Colonic mucosa (tissue), 4 donors: ENCODE results near the gene TCERG1. TPM values are rescaled to one million over a fixed set of nuclear protein-coding genes. Genes with fewer than 3 reads are reported as not detected.

Source experiments
- DNase-seq: peaks from one replicate; pipeline ENCODE4 v3.0.0-alpha.2; 2020
- H3K27ac ChIP-seq: fragments of 200-600 bp; one replicate; pipeline ENCODE4 v1.8.0; 2021
- H3K27me3 ChIP-seq: fragments of 200-600 bp; one replicate; pipeline ENCODE4 v1.8.0; 2021
- H3K36me3 ChIP-seq: fragments of 200-600 bp; one replicate; pipeline ENCODE4 v1.8.0; 2021
- H3K4me1 ChIP-seq: fragments of 200-600 bp; one replicate; pipeline ENCODE4 v1.8.0; 2021; ENCODE audit warnings: mild to moderate bottlenecking
- H3K4me3 ChIP-seq: fragments of 200-600 bp; one replicate; pipeline ENCODE4 v1.8.0; 2021
- H3K9ac ChIP-seq, 2 donors: one replicate each; pipeline ENCODE4 v1.7.0; 2013; ENCODE audit warnings: control low read depth in 2 of 2, low read depth in 2 of 2, low read length in 2 of 2
- H3K9me3 ChIP-seq: fragments of 200-600 bp; one replicate; pipeline ENCODE4 v1.8.0; 2021
- intact Hi-C: fragments of 100-400 bp; cut with DNase I; formaldehyde crosslinking; loops from one replicate; pipeline ENCODE4 v1.14.1; 2022
- total RNA-seq, 2 donors: library from RNA; stranded (reverse); fragmentation: NEBNext Ultra II Directional in 1 of 2; extraction: Animal tissue kit (Norgen Biotek cat#: 25700) in 1 of 2; gene quantifications; one replicate each; pipeline ENCODE4 v1.2.1, GENCODE V29; 2021
- TF ChIP-seq, protein P1 (sequence below): fragments of 200-600 bp; IDR thresholded peaks from one replicate; pipeline ENCODE4 v1.8.0; 2022; ENCODE audit warnings: antibody characterized with exemption, mild to moderate bottlenecking
- donor health status: healthy.
- donor health status: DM: no; HTN: no; CAD: no.
- donor health status: DM: no; HTN: no; CAD: no.

Gene TCERG1
- total RNA-seq, 2 donors from 2014 or later: 54.0 to 61.7 TPM

DNA sequence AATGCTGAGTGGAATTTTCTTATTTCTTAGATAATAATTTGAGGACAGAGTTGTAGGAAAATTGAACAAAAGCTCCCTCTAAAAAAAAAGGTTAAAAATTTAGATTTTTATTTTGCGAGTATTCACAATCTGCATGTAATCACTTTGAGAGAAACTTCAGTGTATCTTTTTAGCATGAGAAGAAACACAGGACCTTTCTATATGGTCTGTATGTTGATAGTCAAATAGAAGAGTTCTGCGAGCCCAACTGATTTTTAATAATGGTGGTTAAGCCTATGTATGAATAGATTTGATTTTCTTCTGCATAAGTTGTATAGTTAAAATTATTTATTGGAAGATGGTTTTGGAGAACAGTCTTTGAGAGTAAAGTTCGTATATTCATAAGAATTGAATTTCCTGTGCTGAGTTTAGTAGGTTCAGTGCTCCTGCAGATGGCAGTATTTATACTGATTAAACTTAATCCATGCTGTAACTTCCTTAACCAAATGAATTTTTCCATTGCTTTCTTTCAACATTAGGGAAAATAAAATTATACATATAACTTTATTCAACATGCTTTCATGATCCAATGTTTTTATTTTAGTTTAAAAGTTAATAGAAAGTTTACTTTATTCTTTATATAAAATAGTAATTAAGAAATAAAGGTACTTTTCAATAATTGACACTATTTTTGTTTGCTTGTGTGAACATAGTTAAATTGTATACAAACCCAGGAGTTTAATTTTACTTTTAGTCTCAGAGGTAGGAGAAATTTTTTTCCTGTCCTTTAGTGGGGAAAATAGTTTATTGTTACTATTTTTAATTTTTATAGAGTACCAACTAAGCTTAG is 19.6 kb downstream of the TCERG1 start:
- Histone ChIP-seq H3K27me3 (no peaks in the 10 kb centered on the region), H3K36me3 (peaks cover 9% of the 10 kb centered on the region), H3K27ac (no peak overlapping the region), H3K4me1 (peaks cover 7% of the 10 kb centered on the region), H3K9me3 (no peaks in the 10 kb centered on the region), H3K4me3 (no peak overlapping the region), H3K9ac (no peak overlapping the region)
- no peak for DNase-seq
- intact Hi-C loops: no loop called here
- TF ChIP-seq, protein P1, sequence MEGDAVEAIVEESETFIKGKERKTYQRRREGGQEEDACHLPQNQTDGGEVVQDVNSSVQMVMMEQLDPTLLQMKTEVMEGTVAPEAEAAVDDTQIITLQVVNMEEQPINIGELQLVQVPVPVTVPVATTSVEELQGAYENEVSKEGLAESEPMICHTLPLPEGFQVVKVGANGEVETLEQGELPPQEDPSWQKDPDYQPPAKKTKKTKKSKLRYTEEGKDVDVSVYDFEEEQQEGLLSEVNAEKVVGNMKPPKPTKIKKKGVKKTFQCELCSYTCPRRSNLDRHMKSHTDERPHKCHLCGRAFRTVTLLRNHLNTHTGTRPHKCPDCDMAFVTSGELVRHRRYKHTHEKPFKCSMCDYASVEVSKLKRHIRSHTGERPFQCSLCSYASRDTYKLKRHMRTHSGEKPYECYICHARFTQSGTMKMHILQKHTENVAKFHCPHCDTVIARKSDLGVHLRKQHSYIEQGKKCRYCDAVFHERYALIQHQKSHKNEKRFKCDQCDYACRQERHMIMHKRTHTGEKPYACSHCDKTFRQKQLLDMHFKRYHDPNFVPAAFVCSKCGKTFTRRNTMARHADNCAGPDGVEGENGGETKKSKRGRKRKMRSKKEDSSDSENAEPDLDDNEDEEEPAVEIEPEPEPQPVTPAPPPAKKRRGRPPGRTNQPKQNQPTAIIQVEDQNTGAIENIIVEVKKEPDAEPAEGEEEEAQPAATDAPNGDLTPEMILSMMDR: peak; percentile 28

DNA sequence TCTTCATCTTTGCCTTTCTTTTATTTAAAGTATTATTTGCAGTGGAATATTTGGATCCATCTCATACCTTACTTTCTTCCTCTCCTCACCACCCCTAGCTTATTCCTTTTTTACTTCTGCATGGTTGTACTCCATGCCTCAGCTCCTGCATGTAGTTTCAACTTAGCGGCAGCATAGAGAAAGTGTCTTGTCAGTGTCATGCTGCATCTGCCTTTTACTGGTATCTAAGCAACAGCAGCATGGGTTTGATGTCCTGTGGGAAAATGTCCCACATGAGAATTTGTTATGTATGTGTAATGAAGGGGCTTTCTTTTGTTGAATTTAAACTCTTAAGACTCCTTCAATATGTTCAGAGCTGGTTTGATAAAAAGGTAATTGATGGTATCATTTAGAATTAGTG is 20.6 kb downstream of the TCERG1 start:
- TF ChIP-seq, protein P1: no peak
- DNase-seq: no peak
- H3K4me3 ChIP-seq: no peak overlapping the region
- H3K9me3 ChIP-seq: no peaks in the 10 kb centered on the region
- no peak overlapping the region for H3K9ac ChIP-seq
- no peak overlapping the region for H3K27ac ChIP-seq
- peaks cover 5% of the 10 kb centered on the region for H3K4me1 ChIP-seq
- no peaks in the 10 kb centered on the region for H3K27me3 ChIP-seq
- intact Hi-C loops: no loop called here
- peaks cover 9% of the 10 kb centered on the region for H3K36me3 ChIP-seq

DNA sequence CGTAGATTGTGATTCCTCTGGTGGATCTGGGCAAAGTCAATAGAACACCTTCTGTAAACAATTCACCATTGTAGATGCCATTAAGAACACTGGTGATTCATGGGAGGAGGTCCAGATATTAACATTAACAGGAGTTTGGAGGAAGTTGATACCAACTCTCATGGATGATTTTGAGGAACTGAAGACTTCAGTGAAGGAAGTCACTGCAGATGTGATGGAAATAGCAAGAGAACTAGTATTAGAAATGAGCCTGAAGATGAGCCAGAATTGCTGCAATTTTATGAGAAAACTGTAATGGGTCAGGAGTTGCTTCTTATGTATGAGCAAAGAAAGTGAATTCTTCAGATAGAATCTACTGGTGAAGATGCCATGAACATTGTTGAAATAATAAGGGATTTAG is 26.9 kb downstream of the TCERG1 start:
- H3K27me3 ChIP-seq: no peaks in the 10 kb centered on the region
- DNase-seq: no peak
- H3K9me3 ChIP-seq: no peaks in the 10 kb centered on the region
- H3K4me1 ChIP-seq: no peaks in the 10 kb centered on the region
- no peak overlapping the region for H3K9ac ChIP-seq
- intact Hi-C loops: no loop called here
- H3K4me3 ChIP-seq: no peak overlapping the region
- TF ChIP-seq, protein P1: no peak
- no peak overlapping the region for H3K27ac ChIP-seq
- peaks cover 9% of the 10 kb centered on the region for H3K36me3 ChIP-seq

DNA sequence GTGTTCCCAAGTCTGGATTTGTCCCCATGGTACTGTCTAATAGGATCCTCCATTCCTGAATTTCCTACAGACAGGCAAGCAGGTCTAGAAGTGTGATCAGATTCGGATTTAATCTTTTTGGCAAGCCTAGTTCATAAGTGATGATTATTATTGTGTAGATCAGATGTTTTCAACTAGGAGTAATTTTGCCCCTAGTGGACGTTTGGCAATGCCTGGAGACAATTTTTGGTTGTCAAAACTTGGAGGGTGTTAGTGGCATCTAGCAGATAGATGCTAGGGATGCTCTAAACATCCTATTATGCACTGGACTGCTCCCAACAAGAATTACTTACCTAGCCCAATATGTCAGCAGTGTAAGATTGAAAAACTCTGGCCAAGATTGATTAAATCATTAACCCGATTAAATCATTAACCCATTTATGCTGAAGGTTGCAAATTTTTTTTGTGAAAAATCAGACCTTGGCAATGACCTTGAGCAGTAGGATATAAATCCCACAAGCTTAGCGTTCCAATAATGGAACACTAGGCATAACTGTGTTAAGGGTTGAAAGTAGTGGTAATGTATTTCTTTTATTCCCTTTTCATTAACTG is 28.2 kb downstream of the TCERG1 start:
- H3K36me3 ChIP-seq: peaks cover 6% of the 10 kb centered on the region
- no peak for DNase-seq

DNA sequence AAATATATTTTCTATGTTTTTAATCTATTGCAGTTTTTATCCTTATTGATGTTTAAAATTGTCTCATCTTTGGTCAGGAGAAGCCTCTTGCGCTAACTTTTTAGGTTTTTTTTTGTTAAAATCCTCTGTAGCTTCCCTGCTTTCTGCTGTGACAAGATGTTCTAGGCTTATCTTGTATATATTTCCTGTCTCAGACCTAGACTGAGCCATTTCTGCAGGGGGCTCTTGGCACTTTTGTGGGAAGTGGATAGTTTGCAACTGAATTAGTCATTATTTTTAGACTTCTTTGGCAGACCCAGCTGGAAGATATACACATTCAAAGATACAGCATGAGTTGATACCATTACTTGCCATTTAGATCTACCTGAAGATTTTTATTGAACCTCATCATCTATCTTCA is 28.8 kb downstream of the TCERG1 start:
- no peak overlapping the region for H3K9ac ChIP-seq
- H3K4me3 ChIP-seq: no peak overlapping the region
- no peaks in the 10 kb centered on the region for H3K4me1 ChIP-seq
- H3K27me3 ChIP-seq: no peaks in the 10 kb centered on the region
- no peak overlapping the region for H3K27ac ChIP-seq
- TF ChIP-seq, protein P1: no peak
- H3K36me3 ChIP-seq: peaks cover 2% of the 10 kb centered on the region
- DNase-seq: no peak
- H3K9me3 ChIP-seq: no peaks in the 10 kb centered on the region
- intact Hi-C loops: no loop called here

More for the DNA sequence above, 28.2 kb downstream of the TCERG1 start:
- no peak overlapping the region for H3K27ac ChIP-seq
- H3K4me3 ChIP-seq: no peak overlapping the region
- no peaks in the 10 kb centered on the region for H3K4me1 ChIP-seq
- H3K9ac ChIP-seq: no peak overlapping the region
- intact Hi-C loops: no loop called here
- H3K27me3 ChIP-seq: no peaks in the 10 kb centered on the region
- no peaks in the 10 kb centered on the region for H3K9me3 ChIP-seq
- TF ChIP-seq, protein P1: no peak
